ENCODE data around the gene SEMA3C.

SEMA3C gene

DNA sequence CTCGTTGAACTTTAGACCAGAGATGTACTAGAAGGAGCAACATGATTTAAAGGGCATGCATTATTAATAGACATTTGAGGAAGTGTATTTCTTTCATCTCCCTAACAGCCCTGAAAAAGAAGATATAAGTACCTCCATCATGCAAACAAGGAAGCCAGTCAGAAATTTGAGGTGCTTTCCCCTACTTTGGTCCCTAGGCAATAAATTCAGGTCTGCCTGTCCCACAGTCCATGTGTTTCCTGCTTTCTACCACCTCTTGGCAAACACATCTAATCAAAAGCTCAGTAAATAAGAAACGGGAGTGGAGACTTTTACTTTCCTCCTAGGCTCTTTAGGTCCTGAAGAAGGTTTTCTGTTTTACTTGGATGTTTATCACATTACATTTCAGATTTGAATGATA, 5.2 kb upstream of the SEMA3C start:
- no peak for DNase-seq

- DNase-seq: no peak
Measured at GRCh38 chr7:80923211-80923612, 4.4 kb upstream of the SEMA3C start.

DNA sequence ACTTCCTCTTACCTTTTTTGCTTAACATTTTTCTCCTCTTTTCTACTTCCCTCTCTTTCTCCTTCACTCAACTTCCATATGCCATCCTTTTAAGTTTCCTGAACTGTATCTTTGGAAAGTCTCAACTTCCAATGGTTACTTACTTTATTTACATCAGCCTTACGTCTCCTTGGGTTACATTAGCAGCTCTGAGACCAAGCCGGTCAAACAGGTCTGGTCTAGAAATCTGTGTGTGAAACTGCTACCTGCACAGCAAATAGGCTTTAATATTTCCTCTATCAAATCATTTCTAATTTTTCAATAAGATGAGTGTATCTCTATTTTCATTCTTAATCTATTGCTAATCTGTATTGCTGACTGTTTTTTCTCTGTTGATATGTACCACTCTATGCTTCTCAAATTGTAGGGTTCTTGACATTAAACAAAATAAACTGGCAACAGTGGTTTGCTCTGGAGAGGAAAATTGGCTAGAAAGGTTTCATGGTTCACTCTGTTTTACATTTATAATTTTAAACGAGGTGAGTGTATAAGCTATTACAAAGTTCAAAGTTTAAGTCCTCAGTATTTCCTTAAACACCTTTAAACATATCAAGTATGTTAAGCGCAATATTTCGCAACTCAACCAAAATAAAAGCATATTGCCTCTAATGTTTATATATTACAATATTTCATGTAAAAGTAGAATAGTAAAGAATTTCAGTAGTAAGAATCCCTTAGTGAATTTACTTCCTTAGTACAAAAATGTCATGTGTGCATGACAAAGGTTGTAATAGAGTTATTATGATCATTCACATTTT, 3.6 kb upstream of the SEMA3C start:
- no peak for DNase-seq

- DNase-seq: no peak
Measured at GRCh38 chr7:80921130-80921529, 2.3 kb upstream of the SEMA3C start.

- no peak for DNase-seq
Measured at GRCh38 chr7:80918399-80918798, 452 bp downstream of the SEMA3C start.

DNA sequence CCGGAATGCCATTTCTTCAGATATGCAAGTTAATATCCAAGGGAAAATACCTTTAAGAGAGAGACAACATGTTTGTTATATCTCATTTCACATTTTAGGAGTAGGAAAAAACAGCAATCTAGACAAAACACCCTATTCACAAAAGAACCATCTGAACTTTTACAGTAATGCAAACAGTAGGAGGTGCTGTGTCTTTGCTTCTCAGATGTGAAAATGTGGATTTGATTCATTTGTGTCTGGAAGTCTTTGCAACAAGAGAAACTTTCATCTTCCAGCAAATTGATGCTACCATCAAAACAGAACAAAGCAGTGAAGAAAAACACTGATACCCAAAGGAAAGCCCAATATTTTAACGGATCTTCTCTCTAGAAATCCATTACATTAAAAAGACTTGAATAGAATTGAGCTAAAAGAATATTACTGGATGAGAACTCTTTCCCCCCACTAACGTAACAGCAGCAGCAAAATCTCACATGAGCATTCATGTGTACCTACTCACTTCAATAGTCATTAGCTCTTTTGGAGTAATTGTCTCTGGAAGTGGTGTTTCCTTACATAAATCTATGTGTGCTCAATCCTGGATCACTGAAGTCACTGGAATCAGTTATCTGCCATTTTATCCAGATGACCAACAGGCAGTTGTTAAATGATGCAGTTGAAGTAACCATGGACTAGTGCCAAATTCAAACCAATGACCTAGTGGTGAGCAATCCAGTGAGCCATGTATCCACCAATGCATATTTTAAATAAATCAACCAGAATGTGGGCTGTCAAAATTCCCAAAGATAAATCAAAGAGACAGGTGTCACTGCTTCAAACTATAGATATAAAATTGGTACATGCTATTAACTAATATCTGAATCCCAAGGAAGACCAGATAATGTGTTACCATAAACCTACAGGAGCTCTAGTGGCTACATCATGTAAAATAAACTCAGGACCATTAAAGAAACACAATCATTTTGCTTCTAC, 1.8 kb downstream of the SEMA3C start:
- DNase-seq: no peak

GRCh38 chr7:80910228-80910627, 8.6 kb downstream of the SEMA3C start:
- no peak for DNase-seq

- no peak for DNase-seq
Measured at GRCh38 chr7:80908360-80908797, 10.5 kb downstream of the SEMA3C start.

DNA sequence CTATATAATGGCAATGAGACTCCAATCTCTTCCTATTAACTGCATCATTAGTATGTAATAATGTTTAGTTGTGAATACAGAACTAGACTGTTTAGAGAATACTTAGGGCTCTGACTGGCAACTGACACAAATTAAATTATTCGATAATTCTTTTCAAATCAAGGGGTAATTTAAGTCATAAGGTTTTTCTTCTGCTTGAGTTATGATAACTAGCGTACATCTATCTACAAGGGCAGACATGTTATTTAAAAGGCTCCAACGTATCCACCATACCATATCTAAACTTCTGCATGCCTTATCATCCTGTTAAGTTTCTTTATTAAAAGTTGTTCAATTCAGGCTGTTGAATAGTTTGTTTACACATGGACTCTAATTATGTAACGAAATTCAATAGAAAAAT, 11.2 kb downstream of the SEMA3C start:
- DNase-seq: no peak

GRCh38 chr7:80907141-80907601, 11.7 kb downstream of the SEMA3C start:
- no peak for DNase-seq

DNA sequence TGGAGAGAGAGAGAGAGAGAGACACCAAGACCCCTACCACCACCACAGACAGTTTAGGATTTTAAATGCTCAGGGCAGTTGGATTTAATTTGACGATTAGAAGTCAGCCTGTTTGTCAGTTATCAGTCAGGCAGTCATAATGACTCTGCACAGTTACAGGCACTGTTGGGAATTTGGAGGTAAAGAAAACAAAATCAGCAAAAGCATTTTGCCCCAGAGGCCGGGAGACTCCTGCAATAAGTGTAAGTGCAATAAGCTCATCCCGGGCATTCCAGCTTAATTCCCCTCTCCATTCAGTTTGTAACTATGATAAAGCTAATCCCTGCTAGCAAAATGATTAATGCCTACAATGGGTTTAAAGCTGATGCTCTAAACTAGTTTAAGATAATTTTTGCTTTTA, 13.5 kb downstream of the SEMA3C start:
- no peak for DNase-seq

DNA sequence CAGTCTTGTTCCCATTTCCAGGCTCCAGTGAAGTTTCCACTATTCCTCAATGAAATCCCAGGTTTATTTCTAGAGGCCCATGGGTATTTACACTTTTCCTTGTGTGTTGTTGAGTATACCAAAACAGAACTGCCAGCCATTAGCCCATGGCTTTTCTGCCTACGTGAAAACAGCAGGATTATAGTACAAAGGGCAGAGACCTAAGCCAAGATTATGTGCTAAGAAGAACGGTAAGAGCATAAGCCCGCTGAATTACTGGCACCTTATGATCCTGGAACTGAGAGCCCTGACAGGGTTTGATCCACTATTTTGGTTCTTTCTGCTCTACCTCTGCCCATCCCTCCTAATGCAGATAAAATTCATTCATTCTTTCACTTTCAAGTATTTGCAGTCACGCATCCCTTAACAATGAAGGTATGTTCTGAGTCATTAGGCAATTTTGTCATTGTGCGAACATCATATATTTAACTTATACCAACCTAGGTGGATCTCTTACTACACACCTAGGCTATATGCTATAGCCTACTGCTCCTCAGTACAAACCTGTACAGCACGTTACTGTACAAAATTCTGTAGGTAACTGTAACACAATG, 16.0 kb downstream of the SEMA3C start:
- DNase-seq: no peak

DNA sequence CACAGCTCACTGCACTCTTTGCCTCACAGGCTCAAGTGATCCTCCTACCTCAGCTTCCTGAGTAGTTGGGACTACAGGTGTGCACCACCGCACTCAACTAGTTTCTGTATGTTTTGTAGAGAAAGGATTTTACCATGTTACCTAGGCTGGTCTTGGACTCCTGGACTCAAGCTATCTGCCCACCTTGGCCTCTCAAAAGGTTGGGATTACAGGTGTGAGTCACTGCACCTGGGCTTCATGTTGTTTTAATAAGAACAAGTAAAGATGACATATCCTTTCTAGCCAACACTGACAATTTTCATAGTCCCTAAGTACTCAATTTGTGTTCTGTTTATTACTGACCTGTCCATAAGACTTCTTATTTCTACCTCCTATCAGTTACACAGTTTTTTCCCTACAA, 16.8 kb downstream of the SEMA3C start:
- DNase-seq: no peak

DNA sequence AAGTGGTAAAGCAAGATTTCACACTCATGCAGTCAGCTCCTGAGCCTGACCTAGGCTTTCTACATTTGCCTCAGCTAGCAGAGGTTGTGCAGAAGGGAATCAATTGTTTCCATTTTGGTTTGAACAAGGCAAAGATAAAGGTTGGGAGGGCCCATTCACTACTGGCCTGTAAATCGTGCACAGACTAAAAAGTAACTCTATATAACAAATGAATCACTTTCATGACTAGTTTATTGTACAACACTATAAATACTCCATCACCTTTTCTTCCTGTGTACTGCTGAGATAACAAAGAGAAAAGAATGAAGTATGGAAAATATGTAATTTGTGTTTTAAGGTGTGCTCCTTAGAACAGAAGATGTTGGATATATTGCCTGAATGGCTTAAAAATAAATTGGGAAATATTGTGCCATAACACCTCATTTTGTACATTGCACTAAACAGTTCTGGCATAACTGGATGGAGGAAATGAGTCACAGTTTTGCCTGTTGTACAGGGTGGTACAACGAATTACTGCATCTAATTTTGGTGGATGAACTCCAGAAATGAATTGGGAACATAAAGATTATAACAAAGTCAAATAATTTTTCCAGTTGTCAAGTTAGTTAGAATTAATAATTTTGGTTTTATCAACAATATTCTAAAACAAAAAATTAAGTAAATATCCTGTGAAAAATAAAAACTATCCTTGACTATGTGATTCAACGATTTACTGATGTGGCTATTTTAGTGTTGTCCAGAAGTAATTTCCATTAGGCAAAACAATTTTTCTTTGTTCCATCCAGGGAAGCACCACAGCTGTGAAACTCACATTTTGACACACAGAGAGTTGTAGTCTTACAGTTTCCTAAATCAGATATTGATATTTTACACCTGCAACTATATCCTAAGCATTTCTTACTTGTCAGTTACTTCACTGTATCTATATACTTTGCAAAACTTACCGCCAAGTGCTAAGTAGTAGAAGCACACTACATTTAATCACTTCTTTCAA, 18.0 kb downstream of the SEMA3C start:
- no peak for DNase-seq

- no peak for DNase-seq
Measured at GRCh38 chr7:80896906-80897598, 21.8 kb downstream of the SEMA3C start.

- DNase-seq: no peak
Measured at GRCh38 chr7:80895056-80895455, 23.8 kb downstream of the SEMA3C start.

GRCh38 chr7:80891259-80891544, 27.6 kb downstream of the SEMA3C start:
- no peak for DNase-seq

- DNase-seq: no peak
Measured at GRCh38 chr7:80890426-80891258, 28.2 kb downstream of the SEMA3C start.

- DNase-seq: no peak
Measured at GRCh38 chr7:80889525-80889924, 29.3 kb downstream of the SEMA3C start.

- no peak for DNase-seq
Measured at GRCh38 chr7:80885757-80886156, 33.1 kb downstream of the SEMA3C start.

Data from stimulated activated CD8-positive, alpha-beta memory T cell treated with anti-CD3 and anti-CD28 coated beads, Interleukin-4, amount 100 ng/mL, for 48 hours (primary cell).